ENCODE results near the gene RPS19BP1. TPM values are rescaled to one million over a fixed set of nuclear protein-coding genes. Genes with fewer than 3 reads are reported as not detected.

Gene RPS19BP1
- total RNA-seq, 6 donors from 2014 or later = 71.2 to 168 (median 106) TPM

GRCh38 chr22:39571538-39571937 is 39.0 kb upstream of the RPS19BP1 start:
- no peaks in the 10 kb centered on the region for H3K9me3 ChIP-seq
- no peak for DNase-seq
- WGBS, 2 donors = 64 to 67% methylated on average over 1 of the region's 1 CpG
- no peaks in the 10 kb centered on the region for H3K27me3 ChIP-seq
- peaks cover 0 to 2% (median 0%) of the 10 kb centered on the region in 4 donors for H3K4me1 ChIP-seq
- no peaks in the 10 kb centered on the region for H3K36me3 ChIP-seq
- TF ChIP-seq POLR2A (IDR thresholded peaks at IDR 0.05) (no peak), CTCF (IDR thresholded peaks at IDR 0.05) (no peak), POLR2AphosphoS5 (IDR thresholded peaks at IDR 0.05) (no peak), EP300 (IDR thresholded peaks at IDR 0.05) (no peak)
- no peak overlapping the region for H3K27ac ChIP-seq
- ATAC-seq (ENCODE audit: low FRiP score in 2 of 2) = no peak
- no peak overlapping the region for H3K4me3 ChIP-seq

GRCh38 chr22:39570665-39571064 is 38.1 kb upstream of the RPS19BP1 start, which contains the start of gene CACNA1I:
Gene CACNA1I (plus strand): TSS chr22:39570753. CDS start chr22:39570753, 0 bp downstream.
- Histone ChIP-seq H3K27ac (no peak within 1 kb of the TSS), H3K4me3 (no peak within 1 kb of the TSS), H3K27me3 (no peaks in the 10 kb centered on the region), H3K36me3 (no peaks in the 10 kb centered on the region), H3K9me3 (no peaks in the 10 kb centered on the region), H3K4me1 (peaks cover 0 to 2% (median 0%) of the 10 kb centered on the region in 4 donors)
- ATAC-seq (ENCODE audit: low FRiP score in 2 of 2) (no peak), DNase-seq (no peak)
- WGBS, 2 donors = 81% methylated on average over 14 of the region's 14 CpGs; no CpG with 5 or more reads in 1 of the 2 donors
- TF ChIP-seq EP300 (IDR thresholded peaks at IDR 0.05) (no peak), CTCF (IDR thresholded peaks at IDR 0.05) (no peak), POLR2AphosphoS5 (IDR thresholded peaks at IDR 0.05) (no peak), POLR2A (IDR thresholded peaks at IDR 0.05) (no peak)

- DNase-seq = no peak
- Histone ChIP-seq H3K4me3 (no peak overlapping the region), H3K4me1 (peaks cover 0 to 2% (median 0%) of the 10 kb centered on the region in 4 donors), H3K9me3 (no peaks in the 10 kb centered on the region), H3K27ac (no peak overlapping the region), H3K36me3 (no peaks in the 10 kb centered on the region), H3K27me3 (no peaks in the 10 kb centered on the region)
- no peak for ATAC-seq (ENCODE audit: low FRiP score in 2 of 2)
- TF ChIP-seq CTCF (IDR thresholded peaks at IDR 0.05) (no peak), POLR2AphosphoS5 (IDR thresholded peaks at IDR 0.05) (no peak), EP300 (IDR thresholded peaks at IDR 0.05) (no peak), POLR2A (IDR thresholded peaks at IDR 0.05) (no peak)
- WGBS, 2 donors = 60 to 72% methylated on average over 3 of the region's 3 CpGs
Observed at GRCh38 chr22:39570226-39570625, 37.7 kb upstream of the RPS19BP1 start.

- H3K4me1 ChIP-seq = peaks cover 0 to 2% (median 0%) of the 10 kb centered on the region in 4 donors
- no peak overlapping the region for H3K4me3 ChIP-seq
- no peak for DNase-seq
- 93 to 95% methylated on average over 2 to 7 of the region's 7 CpGs for WGBS, 2 donors
- H3K36me3 ChIP-seq = no peaks in the 10 kb centered on the region
- ATAC-seq (ENCODE audit: low FRiP score in 2 of 2) = no peak
- no peak overlapping the region for H3K27ac ChIP-seq
- H3K27me3 ChIP-seq = no peaks in the 10 kb centered on the region
- TF ChIP-seq CTCF (IDR thresholded peaks at IDR 0.05) = no peak
- no peaks in the 10 kb centered on the region for H3K9me3 ChIP-seq
Observed at GRCh38 chr22:39569066-39569465, 36.5 kb upstream of the RPS19BP1 start.

- Histone ChIP-seq H3K27me3 (no peaks in the 10 kb centered on the region), H3K9me3 (no peaks in the 10 kb centered on the region), H3K4me3 (no peak overlapping the region), H3K4me1 (peaks cover 0 to 2% (median 0%) of the 10 kb centered on the region in 4 donors), H3K27ac (no peak overlapping the region), H3K36me3 (no peaks in the 10 kb centered on the region)
- no peak for DNase-seq
- no peak for ATAC-seq (ENCODE audit: low FRiP score in 2 of 2)
- TF ChIP-seq CTCF (IDR thresholded peaks at IDR 0.05) (no peak), POLR2A (IDR thresholded peaks at IDR 0.05) (no peak), POLR2AphosphoS5 (IDR thresholded peaks at IDR 0.05) (no peak), EP300 (IDR thresholded peaks at IDR 0.05) (no peak)
- WGBS, 2 donors = 75 to 78% methylated on average over 10 to 17 of the region's 19 CpGs
Observed at GRCh38 chr22:39568278-39568981, 35.9 kb upstream of the RPS19BP1 start.
